ENCODE results near the gene DNHD1.

GRCh38 chr11:6538456-6538855, 41.4 kb downstream of the DNHD1 start:
- TF ChIP-seq MAFK (IDR thresholded peaks at IDR 0.05; ENCODE audit: low read depth, low read length) (no peak), TCF12 (IDR thresholded peaks at IDR 0.05; ENCODE audit: low read depth, low read length) (no peak), ATF2 (IDR thresholded peaks at IDR 0.05; ENCODE audit: low read length) (no peak)

Measured in H1 (cell line).